HEK293T (cell line): Measurements from ENCODE around the gene FGGY.

Experiments used
- CTCF ChIA-PET: fragments of 350-600 bp; formaldehyde crosslinking; extraction: SDS; loops from one replicate; lab custom pipeline; 2021; ENCODE audit warnings: antibody characterized with exemption, inconsistent platforms; lab: Yijun Ruan, JAX
- POLR2A ChIA-PET: fragments of 350-600 bp; formaldehyde crosslinking; extraction: SDS; loops from one replicate; lab custom pipeline; 2020; ENCODE audit warnings: antibody characterized with exemption, inconsistent platforms; lab: Yijun Ruan, JAX
- DNase-seq: peaks from one replicate; pipeline ENCODE4 v3.0.0; 2012; ENCODE audit warnings: mixed read lengths; ENCODE audit errors: extremely low spot score
- ARNT ChIP-seq: fragments of 450-650 bp; IDR thresholded peaks from 2 replicates; pipeline ENCODE4 v1.6.1; 2017; ENCODE audit warnings: mild to moderate bottlenecking
- BHLHE40 ChIP-seq: fragments of 450-650 bp; IDR thresholded peaks from 2 replicates; pipeline ENCODE4 v1.6.1; 2016; ENCODE audit warnings: mild to moderate bottlenecking, moderate library complexity, borderline replicate concordance
- CTBP1 ChIP-seq: fragments of 450-650 bp; IDR thresholded peaks from 2 replicates; pipeline ENCODE4 v1.6.1; 2016; ENCODE audit warnings: borderline replicate concordance
- ELF4 ChIP-seq: fragments of 450-650 bp; IDR thresholded peaks from 2 replicates; pipeline ENCODE4 v1.6.1; 2017; ENCODE audit warnings: antibody characterized with exemption
- FOXA1 ChIP-seq: fragments of 450-650 bp; IDR thresholded peaks from 2 replicates; pipeline ENCODE4 v1.6.1; 2016; ENCODE audit warnings: mild to moderate bottlenecking
- FOXK2 ChIP-seq: fragments of 450-650 bp; IDR thresholded peaks from 2 replicates; pipeline ENCODE4 v1.6.1; 2016; ENCODE audit warnings: mild to moderate bottlenecking
- FOXM1 ChIP-seq: fragments of 450-650 bp; IDR thresholded peaks from 2 replicates; pipeline ENCODE4 v1.6.1; 2017; ENCODE audit warnings: mild to moderate bottlenecking, borderline replicate concordance
- HDGF ChIP-seq: fragments of 450-650 bp; IDR thresholded peaks from 2 replicates; pipeline ENCODE4 v1.6.1; 2017; ENCODE audit warnings: antibody characterized with exemption, borderline replicate concordance
- L3MBTL2 ChIP-seq: fragments of 450-650 bp; conservative IDR thresholded peaks from 2 replicates; pipeline ENCODE4 v1.6.1; 2016; ENCODE audit warnings: mild to moderate bottlenecking
- LEF1 ChIP-seq: fragments of 450-650 bp; IDR thresholded peaks from 2 replicates; pipeline ENCODE4 v1.6.1; 2017; ENCODE audit warnings: mild to moderate bottlenecking, borderline replicate concordance
- NFRKB ChIP-seq: fragments of 450-650 bp; IDR thresholded peaks from 2 replicates; pipeline ENCODE4 v1.6.1; 2016; ENCODE audit warnings: mild to moderate bottlenecking, moderate library complexity
- PKNOX1 ChIP-seq: fragments of 450-650 bp; IDR thresholded peaks from 2 replicates; pipeline ENCODE4 v1.6.1; 2016
- SP1 ChIP-seq: fragments of 450-650 bp; IDR thresholded peaks from 2 replicates; pipeline ENCODE4 v1.6.1; 2017
- SUZ12 ChIP-seq: fragments of 450-650 bp; IDR thresholded peaks from 2 replicates; pipeline ENCODE4 v1.6.1; 2016; ENCODE audit warnings: mild to moderate bottlenecking
- TARDBP ChIP-seq: fragments of 450-650 bp; IDR thresholded peaks from 2 replicates; pipeline ENCODE4 v1.6.1; 2016
- ZNF384 ChIP-seq: fragments of 450-650 bp; IDR thresholded peaks from 2 replicates; pipeline ENCODE4 v1.6.1; 2016

The FGGY gene

GRCh38 chr1:59739111-59739510 lies 442.2 kb downstream of the FGGY start:
- no peak for TF ChIP-seq CTBP1
- TF ChIP-seq TARDBP = no peak
- no peak for TF ChIP-seq ARNT
- no peak for TF ChIP-seq FOXA1
- no peak for TF ChIP-seq L3MBTL2
- no peak for TF ChIP-seq BHLHE40
- no peak for TF ChIP-seq FOXM1
- no peak for TF ChIP-seq SP1
- TF ChIP-seq LEF1 = no peak
- no peak for TF ChIP-seq HDGF
- TF ChIP-seq ELF4 = no peak
- no peak for TF ChIP-seq FOXK2
- TF ChIP-seq PKNOX1 = no peak
- no peak for TF ChIP-seq NFRKB
- no peak for TF ChIP-seq SUZ12
- no peak for TF ChIP-seq ZNF384
- CTCF ChIA-PET = no interaction called here
- POLR2A ChIA-PET = no interaction called here
- no peak for DNase-seq

DNA sequence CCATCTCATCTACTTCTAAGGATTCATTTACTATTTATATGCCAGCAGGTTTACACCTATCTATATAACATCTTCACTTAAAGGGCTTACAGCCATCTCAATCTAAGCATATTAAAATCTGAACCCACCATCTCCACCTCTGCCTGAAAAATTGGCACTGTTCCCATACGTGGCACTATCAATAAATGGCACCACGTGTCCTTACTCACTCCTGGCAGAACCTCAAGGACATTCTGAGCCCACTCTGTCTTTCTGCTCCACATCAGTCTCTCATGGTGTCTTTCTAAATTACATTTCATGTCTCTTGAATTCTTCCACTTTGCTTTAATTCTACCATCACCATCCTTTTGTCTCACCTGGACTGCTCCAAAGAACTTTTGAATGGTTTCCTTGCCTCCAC lies 445.6 kb downstream of the FGGY start:
- ChIA-PET CTCF (no interaction called here), POLR2A (no interaction called here)
- no peak for TF ChIP-seq CTBP1
- no peak for TF ChIP-seq ARNT
- TF ChIP-seq PKNOX1 = no peak
- no peak for TF ChIP-seq TARDBP
- TF ChIP-seq SP1 = no peak
- no peak for TF ChIP-seq BHLHE40
- TF ChIP-seq FOXM1 = no peak
- no peak for TF ChIP-seq HDGF
- TF ChIP-seq L3MBTL2 = no peak
- TF ChIP-seq ZNF384 = no peak
- no peak for TF ChIP-seq FOXA1
- TF ChIP-seq LEF1 = no peak
- TF ChIP-seq FOXK2 = no peak
- TF ChIP-seq NFRKB = no peak
- TF ChIP-seq SUZ12 = no peak
- no peak for DNase-seq

DNA sequence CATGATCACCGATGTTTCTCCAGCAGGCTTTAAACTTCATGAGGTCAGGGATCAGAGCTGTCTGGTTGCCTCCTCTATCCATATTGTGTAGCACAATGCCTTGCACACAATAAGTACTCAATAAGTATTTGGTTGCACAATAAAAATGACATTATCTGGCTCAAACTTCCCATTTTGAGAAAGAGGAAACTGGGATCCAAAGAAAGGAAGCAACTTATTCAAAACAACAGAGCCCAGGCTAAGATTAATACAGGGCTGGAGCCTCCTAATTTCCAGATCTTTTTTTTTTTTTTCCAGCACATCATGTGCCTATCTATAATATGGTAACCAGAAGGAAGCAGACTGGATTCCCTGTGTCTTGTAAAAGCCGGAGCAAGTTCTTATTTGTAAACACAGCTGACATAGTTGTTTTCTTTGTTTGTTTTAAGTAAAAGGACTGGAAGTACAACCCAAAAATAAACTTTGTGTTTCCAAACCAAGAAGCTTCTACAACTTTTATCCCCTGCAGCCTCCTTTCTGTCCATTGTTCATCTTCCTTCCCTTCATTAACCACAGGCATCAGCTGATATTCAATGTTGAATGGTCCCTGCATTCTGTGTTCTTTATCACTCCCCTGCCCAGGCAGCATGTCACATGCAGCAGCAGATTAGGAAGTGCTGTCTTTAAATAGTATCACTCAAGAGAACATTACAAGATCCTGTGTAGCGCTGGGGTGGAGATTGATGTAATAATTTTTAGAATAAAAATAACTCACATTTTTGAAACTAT lies 446.6 kb downstream of the FGGY start:
- CTCF ChIA-PET = no interaction called here
- POLR2A ChIA-PET = no interaction called here
- no peak for DNase-seq
- no peak for TF ChIP-seq L3MBTL2
- TF ChIP-seq BHLHE40 = no peak
- TF ChIP-seq TARDBP = no peak
- TF ChIP-seq FOXM1 = no peak
- no peak for TF ChIP-seq PKNOX1
- no peak for TF ChIP-seq ARNT
- TF ChIP-seq NFRKB = no peak

GRCh38 chr1:59747420-59748024 lies 450.6 kb downstream of the FGGY start:
- POLR2A ChIA-PET = interaction anchor here (1.3 kb wide), 1 partner anchor 964 kb away, joined by 4 read pairs; the partner anchor contains the start of gene JUN
- TF ChIP-seq SP1 (no peak), BHLHE40 (no peak), FOXK2 (no peak), NFRKB (no peak)
- CTCF ChIA-PET = interaction anchor here (1.8 kb wide), 1 partner anchor 12 kb away, joined by 6 read pairs; no protein-coding TSS in a partner anchor
- no peak for DNase-seq

DNA sequence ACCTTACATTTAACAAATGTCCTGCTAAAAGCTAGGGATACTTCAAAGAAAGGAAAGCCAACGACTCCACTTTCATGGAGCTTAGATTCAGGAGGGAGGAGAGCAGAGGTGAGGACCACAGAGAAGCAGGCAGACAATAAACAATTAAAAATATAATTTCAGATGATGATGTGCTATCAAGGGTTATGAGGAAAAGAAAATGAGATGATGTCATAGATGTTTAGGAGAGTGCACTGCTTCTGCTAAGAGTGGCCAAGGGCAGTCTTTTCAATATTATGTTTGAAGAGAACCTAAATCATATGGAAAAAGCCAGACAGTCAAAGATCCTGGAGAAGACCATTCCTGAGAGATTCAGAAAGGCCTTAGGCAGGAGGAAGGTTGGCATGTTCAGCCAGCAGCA lies 451.2 kb downstream of the FGGY start:
- TF ChIP-seq SP1 (no peak), ARNT (no peak), FOXM1 (no peak), PKNOX1 (no peak)
- ChIA-PET POLR2A (interaction anchor here (1.3 kb wide), 1 partner anchor 964 kb away, joined by 4 read pairs; the partner anchor contains the start of gene JUN), CTCF (interaction anchor here (1.8 kb wide), 1 partner anchor 11 kb away, joined by 6 read pairs; no protein-coding TSS in a partner anchor)
- no peak for DNase-seq
